CD4-positive, alpha-beta T cell (primary cell): ENCODE data around the gene NLRX1. TPM values are rescaled to one million over a fixed set of nuclear protein-coding genes. Genes with fewer than 3 reads are reported as not detected.

Experiments
- ATAC-seq: fragments of 200-7000 bp; cut with Tn5 transposase; one replicate; pipeline ENCODE4 v1.10.0; 2022; ENCODE audit warnings: mild to moderate bottlenecking; ENCODE audit not compliant: poor library complexity
- CTCF ChIA-PET: fragments of 350-600 bp; sonication (Branson Sonifier 250); formaldehyde crosslinking; loops from one replicate; lab custom pipeline; 2021; ENCODE audit warnings: antibody characterized with exemption, inconsistent platforms; lab: Charles Lee
- POLR2A ChIA-PET: fragments of 350-600 bp; sonication (Branson Sonifier 250); formaldehyde crosslinking; loops from one replicate; lab custom pipeline; 2021; ENCODE audit warnings: antibody characterized with exemption, inconsistent platforms; lab: Charles Lee
- DNase-seq, 14 experiments: peaks; one replicate each; pipeline ENCODE4 v3.0.0-alpha.2; 2013 to 2020; ENCODE audit warnings: mixed read lengths in 2 of 14
- H3K27ac ChIP-seq, 2 donors: one replicate each; pipeline versions ENCODE4 v1.5.1 to v1.7.0; 2013; ENCODE audit warnings: low read length in 2 of 2, low read depth in 1 of 2, mild to moderate bottlenecking in 1 of 2
- H3K27me3 ChIP-seq, 2 experiments: 1 replicate in 1 of 2; 2 replicates in 1 of 2; pipeline versions ENCODE4 v1.6.1 to v1.7.0; 2013; ENCODE audit warnings: low read length in 2 of 2, control low read depth in 1 of 2, mild to moderate bottlenecking in 1 of 2, moderate library complexity in 1 of 2; ENCODE audit not compliant: insufficient read depth in 2 of 2, control insufficient read depth in 1 of 2
- H3K36me3 ChIP-seq: one replicate; pipeline ENCODE4 v1.6.1; 2013; ENCODE audit warnings: low read length, control low read depth; ENCODE audit not compliant: insufficient read depth
- H3K4me1 ChIP-seq: one replicate; pipeline ENCODE4 v1.6.1; 2013; ENCODE audit warnings: low read length, control low read depth; ENCODE audit not compliant: insufficient read depth
- H3K4me3 ChIP-seq: one replicate; pipeline ENCODE4 v1.5.1; 2013; ENCODE audit warnings: mild to moderate bottlenecking, low read length, moderate library complexity
- H3K9me3 ChIP-seq, 2 experiments: 1 replicate in 1 of 2; 2 replicates in 1 of 2; pipeline versions ENCODE4 v1.6.1 to v1.7.0; 2013; ENCODE audit warnings: low read length in 2 of 2, mild to moderate bottlenecking in 2 of 2, control low read depth in 1 of 2, moderate library complexity in 1 of 2; ENCODE audit not compliant: control insufficient read depth in 1 of 2, insufficient read depth in 1 of 2
- H3K27ac Mint-ChIP-seq: one replicate; pipeline ENCODE4 v1.8.0; 2020; ENCODE audit warnings: mixed read lengths
- H3K27me3 Mint-ChIP-seq: one replicate; pipeline ENCODE4 v1.8.0; 2021; ENCODE audit warnings: mixed read lengths
- H3K36me3 Mint-ChIP-seq: one replicate; pipeline ENCODE4 v1.8.0; 2021; ENCODE audit warnings: low read depth, mixed read lengths
- H3K4me1 Mint-ChIP-seq: one replicate; pipeline ENCODE4 v1.8.0; 2021; ENCODE audit warnings: low read depth, mixed read lengths
- H3K4me3 Mint-ChIP-seq: one replicate; pipeline ENCODE4 v1.8.0; 2020; ENCODE audit warnings: mild to moderate bottlenecking, mixed read lengths
- H3K9me3 Mint-ChIP-seq: one replicate; pipeline ENCODE4 v1.8.0; 2020; ENCODE audit warnings: mixed read lengths
- intact Hi-C, 2 experiments: fragments of 100-400 bp; cut with DNase I in 1 of 2; cut with micrococcal nuclease in 1 of 2; formaldehyde crosslinking; loops; one replicate each; pipeline versions ENCODE4 v1.15.1 to v1.9.0; 2023 to 2025; cut with DNase I, micrococcal nuclease
- total RNA-seq, 174 experiments: library from RNA in 2 of 174; stranded (reverse) in 2 of 174; gene quantifications; one replicate each; pipeline ENCODE4 v1.2.3 and lab custom pipeline; 2021 to 2026
- TF ChIP-seq, protein P1 (sequence below): fragments of 200-600 bp; IDR thresholded peaks from one replicate; pipeline ENCODE4 v1.8.0; 2022; ENCODE audit warnings: antibody characterized with exemption, mild to moderate bottlenecking

Gene NLRX1
- total RNA-seq, 2 experiments from 2014 or later: 4.2 to 5.4 TPM

GRCh38 chr11:119169282-119169719, 776 bp downstream of the NLRX1 start:
- peak; percentile 20 for ATAC-seq
- intact Hi-C loops: loop anchor here (2.0 to 5.0 kb wide), 2 partner anchors 28 to 47 kb away; partner anchors contain the start of gene HINFP (in 1 of the 2)
- H3K4me1 Mint-ChIP-seq: peaks cover 6% of the 10 kb centered on the region
- H3K9me3 ChIP-seq: no peaks in the 10 kb centered on the region
- H3K9me3 Mint-ChIP-seq: no peaks in the 10 kb centered on the region
- H3K4me3 Mint-ChIP-seq: peak overlapping the region; percentile 91
- peaks cover 15% of the 10 kb centered on the region for H3K4me1 ChIP-seq
- CTCF ChIA-PET: interaction anchor here (0.6 to 1.5 kb wide), 10 partner anchors 14 to 152 kb away, joined by 3 to 6 read pairs (median 4); partner anchors contain the start of genes CBL and VPS11
- H3K27me3 Mint-ChIP-seq: no peaks in the 10 kb centered on the region
- H3K36me3 ChIP-seq: peaks cover 7% of the 10 kb centered on the region
- H3K36me3 Mint-ChIP-seq: peaks cover 10% of the 10 kb centered on the region
- TF ChIP-seq, protein P1, sequence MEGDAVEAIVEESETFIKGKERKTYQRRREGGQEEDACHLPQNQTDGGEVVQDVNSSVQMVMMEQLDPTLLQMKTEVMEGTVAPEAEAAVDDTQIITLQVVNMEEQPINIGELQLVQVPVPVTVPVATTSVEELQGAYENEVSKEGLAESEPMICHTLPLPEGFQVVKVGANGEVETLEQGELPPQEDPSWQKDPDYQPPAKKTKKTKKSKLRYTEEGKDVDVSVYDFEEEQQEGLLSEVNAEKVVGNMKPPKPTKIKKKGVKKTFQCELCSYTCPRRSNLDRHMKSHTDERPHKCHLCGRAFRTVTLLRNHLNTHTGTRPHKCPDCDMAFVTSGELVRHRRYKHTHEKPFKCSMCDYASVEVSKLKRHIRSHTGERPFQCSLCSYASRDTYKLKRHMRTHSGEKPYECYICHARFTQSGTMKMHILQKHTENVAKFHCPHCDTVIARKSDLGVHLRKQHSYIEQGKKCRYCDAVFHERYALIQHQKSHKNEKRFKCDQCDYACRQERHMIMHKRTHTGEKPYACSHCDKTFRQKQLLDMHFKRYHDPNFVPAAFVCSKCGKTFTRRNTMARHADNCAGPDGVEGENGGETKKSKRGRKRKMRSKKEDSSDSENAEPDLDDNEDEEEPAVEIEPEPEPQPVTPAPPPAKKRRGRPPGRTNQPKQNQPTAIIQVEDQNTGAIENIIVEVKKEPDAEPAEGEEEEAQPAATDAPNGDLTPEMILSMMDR: no peak
- no peaks in the 10 kb centered on the region for H3K27me3 ChIP-seq
- peak overlapping the region; percentile 22 to 56 for H3K27ac ChIP-seq
- POLR2A ChIA-PET: interaction anchor here (0.7 to 1.9 kb wide), 17 partner anchors 8 to 257 kb away, joined by 3 to 11 read pairs (median 4); partner anchors contain the start of genes C2CD2L, CBL, DPAGT1 and HINFP
- H3K4me3 ChIP-seq: peak overlapping the region; percentile 73
- H3K27ac Mint-ChIP-seq: peak overlapping the region; percentile 79
- peak in 9 of 14 experiments; percentile 9 to 55 (median 18) for DNase-seq

DNA sequence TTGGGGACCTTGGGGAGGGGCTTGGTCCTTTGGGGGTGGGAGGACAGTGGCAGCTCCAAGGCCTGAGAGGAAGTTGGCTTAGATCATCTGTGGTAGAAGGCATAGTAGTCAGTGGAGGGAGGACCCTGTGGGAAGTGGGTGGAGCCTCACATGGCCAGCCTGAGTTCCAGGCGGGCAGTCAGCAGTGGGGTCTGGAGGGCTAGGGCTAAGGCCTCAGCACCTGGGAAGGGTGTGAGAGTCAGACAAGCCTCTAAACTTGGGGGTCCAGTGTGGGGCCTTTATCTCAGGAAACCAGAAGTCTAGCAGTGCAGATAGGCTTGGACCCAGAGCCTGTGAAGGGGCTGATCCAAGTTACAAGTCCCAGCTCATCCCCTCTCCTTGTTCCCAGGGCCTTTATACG, 4.0 kb downstream of the NLRX1 start:
- CTCF ChIA-PET: no interaction called here
- Histone ChIP-seq H3K27ac (no peak overlapping the region), H3K4me1 (peaks cover 15% of the 10 kb centered on the region), H3K27me3 (no peaks in the 10 kb centered on the region), H3K36me3 (peaks cover 15% of the 10 kb centered on the region), H3K4me3 (no peak overlapping the region), H3K9me3 (no peaks in the 10 kb centered on the region)
- TF ChIP-seq, protein P1: no peak
- DNase-seq (no peak), ATAC-seq (no peak)
- no peak overlapping the region for H3K27ac Mint-ChIP-seq
- no peaks in the 10 kb centered on the region for H3K27me3 Mint-ChIP-seq
- intact Hi-C loops: no loop called here
- POLR2A ChIA-PET: no interaction called here
- H3K4me3 Mint-ChIP-seq: no peak overlapping the region
- peaks cover 11% of the 10 kb centered on the region for H3K4me1 Mint-ChIP-seq
- no peaks in the 10 kb centered on the region for H3K9me3 Mint-ChIP-seq
- peaks cover 21% of the 10 kb centered on the region for H3K36me3 Mint-ChIP-seq

DNA sequence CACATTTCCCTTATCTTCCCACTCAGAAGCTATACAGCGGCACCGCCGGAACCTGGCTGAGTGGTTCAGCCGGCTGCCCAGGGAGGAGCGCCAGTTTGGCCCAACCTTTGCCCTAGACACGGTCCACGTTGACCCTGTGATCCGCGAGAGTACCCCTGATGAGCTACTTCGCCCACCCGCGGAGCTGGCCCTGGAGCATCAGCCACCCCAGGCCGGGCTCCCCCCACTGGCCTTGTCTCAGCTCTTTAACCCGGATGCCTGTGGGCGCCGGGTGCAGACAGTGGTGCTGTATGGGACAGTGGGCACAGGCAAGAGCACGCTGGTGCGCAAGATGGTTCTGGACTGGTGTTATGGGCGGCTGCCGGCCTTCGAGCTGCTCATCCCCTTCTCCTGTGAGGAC, 4.9 kb downstream of the NLRX1 start:
- Histone ChIP-seq H3K9me3 (no peaks in the 10 kb centered on the region), H3K27ac (no peak overlapping the region), H3K36me3 (peaks cover 15% of the 10 kb centered on the region), H3K4me3 (no peak overlapping the region), H3K27me3 (no peaks in the 10 kb centered on the region), H3K4me1 (peaks cover 20% of the 10 kb centered on the region)
- TF ChIP-seq, protein P1: no peak
- Mint-ChIP-seq H3K36me3 (peaks cover 24% of the 10 kb centered on the region), H3K27ac (no peak overlapping the region), H3K4me1 (peaks cover 15% of the 10 kb centered on the region), H3K4me3 (no peak overlapping the region), H3K27me3 (no peaks in the 10 kb centered on the region), H3K9me3 (no peaks in the 10 kb centered on the region)
- DNase-seq: no peak
- intact Hi-C loops: no loop called here
- no peak for ATAC-seq
- ChIA-PET POLR2A (no interaction called here), CTCF (no interaction called here)
